Heart left ventricle (tissue), 16 donors: ENCODE results near the gene GATAD2B. TPM values are rescaled to one million over a fixed set of nuclear protein-coding genes. Genes with fewer than 3 reads are reported as not detected.
A peak's percentile ranks its signal among the peaks of the same experiment; 100 is the strongest.

Source experiments
- ATAC-seq, 4 donors: fragments of 200-7000 bp; cut with Tn5 transposase; one replicate each; pipeline ENCODE4 v1.9.1; 2020 to 2022; ENCODE audit warnings: moderate library complexity in 4 of 4, mild to moderate bottlenecking in 3 of 4, moderate number of reproducible peaks in 1 of 4
- DNase-seq, 5 donors: peaks; one replicate each; pipeline ENCODE4 v3.0.0-alpha.2; 2020
- H3K27ac ChIP-seq, 12 donors: fragments of 200-600 bp; sonication (generic) in 4 of 12; one replicate each; pipeline versions ENCODE4 v1.5.0 to v1.8.0; 2016 to 2022; ENCODE audit warnings: mild to moderate bottlenecking in 2 of 12
- H3K27me3 ChIP-seq, 9 donors: fragments of 200-600 bp; sonication (generic) in 2 of 9; one replicate each; pipeline versions ENCODE4 v1.5.1 to v1.8.0; 2016 to 2022; ENCODE audit warnings: mild to moderate bottlenecking in 3 of 9
- H3K36me3 ChIP-seq, 9 donors: fragments of 200-600 bp; sonication (generic) in 2 of 9; one replicate each; pipeline versions ENCODE4 v1.5.0 to v1.8.0; 2018 to 2022; ENCODE audit warnings: mild to moderate bottlenecking in 2 of 9
- H3K4me1 ChIP-seq, 12 donors: fragments of 200-600 bp; sonication (generic) in 4 of 12; one replicate each; pipeline versions ENCODE4 v1.5.0 to v1.8.0; 2016 to 2022; ENCODE audit warnings: mild to moderate bottlenecking in 3 of 12
- H3K4me3 ChIP-seq, 12 donors: fragments of 200-600 bp; sonication (generic) in 4 of 12; one replicate each; pipeline versions ENCODE4 v1.5.0 to v1.8.0; 2017 to 2022; ENCODE audit warnings: mild to moderate bottlenecking in 9 of 12, moderate library complexity in 4 of 12
- H3K9me3 ChIP-seq, 12 donors: fragments of 200-600 bp; sonication (generic) in 4 of 12; one replicate each; pipeline versions ENCODE4 v1.5.0 to v1.8.0; 2016 to 2022; ENCODE audit warnings: mild to moderate bottlenecking in 1 of 12
- CTCF ChIP-seq, 12 donors: fragments of 200-600 bp; sonication (generic) in 4 of 12; IDR thresholded peaks; one replicate each; pipeline versions ENCODE4 v1.5.0 to v1.8.0; 2018 to 2022; ENCODE audit warnings: antibody characterized with exemption in 12 of 12, mild to moderate bottlenecking in 5 of 12
- POLR2A ChIP-seq, 2 donors: fragments of 450-650 bp; IDR thresholded peaks; one replicate each; pipeline ENCODE4 v1.6.1; 2017; ENCODE audit warnings: antibody characterized with exemption in 2 of 2, mild to moderate bottlenecking in 2 of 2, moderate library complexity in 2 of 2
- WGBS, 4 donors: extraction: QIAGEN DNeasy Blood & Tissue Kit in 2 of 4; methylation state at CpG; one replicate each; pipeline versions ENCODE4 v1.1.5 to v1.1.7; 2013 to 2018; 5-methylcytosine and 5-hydroxymethylcytosine counted together
- intact Hi-C, 10 donors: fragments of 100-400 bp; cut with DNase I; formaldehyde crosslinking; loops; one replicate each; pipeline versions ENCODE4 v1.11.1 to v1.14.2; 2022
- polyA plus RNA-seq, 2 donors: library from polyadenylated mRNA; stranded (reverse); fragments of 200-250 nt; gene quantifications; one replicate each; pipeline ENCODE4 v1.2.3, GENCODE V29; 2013
- total RNA-seq, 9 donors: library from RNA; depleted of rRNA in 2 of 9; stranded (reverse); fragments of >200 nt in 2 of 9; fragmentation: NEBNext Ultra II Directional in 3 of 9; extraction: Animal tissue kit (Norgen Biotek cat#: 25700) in 3 of 9; gene quantifications; one replicate each; pipeline versions ENCODE4 v1.1.0 to v1.2.4, GENCODE V29; 2016 to 2023
- donor health status: ischemic (EF 13 %, LVEDD 7.1; RV severe dilation, severe dysfunction).
- donor health status: healthy with polysubstance abuse.
- donor health status: DM: no; HTN: yes; CAD: no.
- donor health status: DM: no; HTN: no; CAD: no.
- donor health status: ischemic (EF 25% LVEDD 6.9; RV normal size, moderate dysfunction).
- donor health status: ischemic (EF 25% LVEDD 5.7; RV mildly dilated, moderate dysfunction).
- donor health status: healthy.
- donor health status: DM: yes; HTN: yes; CAD: no.
- donor health status: ischemic (EF 35%, LVEDD 5.7; RV mildly dilated, moderate dysfunction).
- donor health status: nonischemic (EF 11% LVEDD 7.7; RV severe dilation, severe dysfunction).
- donor health status: DM: yes; HTN: yes; CAD: no.
- donor health status: PGD.
- donor health status: ischemic (EF 29% LVEDD 5.4; RV normal size, mild dysfunction).
- donor health status: nonischemic (EF 23%, LVEDD 6.1; RV moderate dilation, normal function).

GATAD2B gene
- total and polyA plus RNA-seq, 11 donors: 5.6 to 53.9 (median 34.5) TPM

DNA sequence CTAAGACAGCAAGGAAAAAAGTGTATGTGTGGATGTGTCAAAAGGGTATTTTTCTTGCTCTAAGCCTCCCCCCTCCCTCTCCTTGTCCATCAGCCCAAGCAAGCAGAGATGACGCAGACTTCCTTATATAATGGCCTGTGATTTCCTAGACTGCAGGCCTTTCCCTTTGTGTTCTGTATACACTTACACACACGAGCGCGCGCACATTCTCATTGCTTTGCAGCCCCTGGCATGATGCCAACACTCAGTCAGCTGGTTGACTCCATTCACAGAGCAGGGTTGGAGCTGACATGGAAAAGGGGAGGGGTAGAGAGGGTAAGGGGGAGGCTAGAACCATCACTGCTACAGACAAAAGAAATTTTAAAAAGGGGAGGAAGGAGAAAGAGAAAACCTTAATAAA is 41.8 kb downstream of the GATAD2B start:
- peak overlapping the region in 9 of 12 donors; percentile 14 to 59 (median 39) for H3K27ac ChIP-seq
- H3K36me3 ChIP-seq: peaks cover 0 to 3% (median 0%) of the 10 kb centered on the region in 9 donors
- no peaks in the 10 kb centered on the region for H3K9me3 ChIP-seq
- WGBS, 4 donors: 1 to 5% (median 3%) methylated on average over 5 of the region's 5 CpGs
- H3K27me3 ChIP-seq: no peaks in the 10 kb centered on the region
- H3K4me3 ChIP-seq: peak overlapping the region in 7 of 12 donors; percentile 6 to 36 (median 22)
- TF ChIP-seq POLR2A (IDR thresholded peaks at IDR 0.05) (no peak), CTCF (IDR thresholded peaks at IDR 0.05) (no peak)
- DNase-seq (peak; percentile 85 to 92 (median 91)), ATAC-seq (peak; percentile 92 to 98 (median 95))
- peaks cover 0 to 45% (median 29%) of the 10 kb centered on the region in 12 donors for H3K4me1 ChIP-seq
- intact Hi-C loops: loop anchor here in 2 of 10 donors (1.0 to 5.0 kb wide), 2 partner anchors 41 to 42 kb away; partner anchors contain the start of gene GATAD2B (in 1 of the 2)

DNA sequence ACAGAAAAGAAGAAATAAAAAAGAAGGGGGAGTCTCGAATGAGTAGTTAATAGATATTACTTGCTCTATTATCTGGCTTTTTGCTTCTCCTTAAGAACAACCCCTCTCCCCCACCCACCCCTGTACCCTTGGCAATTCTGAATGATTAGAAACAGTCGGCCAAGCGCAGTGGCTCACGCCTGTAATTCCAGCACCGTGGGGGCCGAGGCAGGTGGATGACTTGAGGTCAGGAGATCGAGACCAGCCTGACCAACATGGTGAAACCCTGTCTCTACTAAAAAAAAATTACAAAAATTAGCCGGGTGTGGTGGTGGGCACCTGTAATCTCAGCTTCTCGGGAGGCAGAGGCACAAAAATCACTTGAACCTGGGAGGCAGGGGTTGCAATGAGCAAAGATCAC is 42.7 kb downstream of the GATAD2B start:
- intact Hi-C loops: loop anchor here in 1 of 10 donors (5.0 kb wide), 1 partner anchor 42 kb away; the partner anchor contains the start of gene GATAD2B
- Histone ChIP-seq H3K27me3 (no peaks in the 10 kb centered on the region), H3K9me3 (no peaks in the 10 kb centered on the region), H3K36me3 (peaks cover 0 to 3% (median 0%) of the 10 kb centered on the region in 9 donors), H3K4me1 (peaks cover 0 to 53% (median 29%) of the 10 kb centered on the region in 12 donors), H3K4me3 (no peak overlapping the region), H3K27ac (peak overlapping the region in 2 of 12 donors; percentile 52)
- DNase-seq (no peak), ATAC-seq (no peak)
- WGBS, 4 donors: 93 to 95% (median 93%) methylated on average over 9 of the region's 9 CpGs
- TF ChIP-seq POLR2A (IDR thresholded peaks at IDR 0.05) (no peak), CTCF (IDR thresholded peaks at IDR 0.05) (no peak)

GRCh38 chr1:153877112-153877511 is 45.7 kb downstream of the GATAD2B start:
- H3K27ac ChIP-seq: no peak overlapping the region
- peaks cover 0 to 3% (median 0%) of the 10 kb centered on the region in 9 donors for H3K36me3 ChIP-seq
- no peaks in the 10 kb centered on the region for H3K27me3 ChIP-seq
- intact Hi-C loops: loop anchor here in 1 of 10 donors (5.0 kb wide), 1 partner anchor 45 kb away; no protein-coding TSS in a partner anchor
- TF ChIP-seq POLR2A (IDR thresholded peaks at IDR 0.05): no peak
- TF ChIP-seq CTCF (IDR thresholded peaks at IDR 0.05): no peak
- no peaks in the 10 kb centered on the region for H3K9me3 ChIP-seq
- no peak overlapping the region for H3K4me3 ChIP-seq
- WGBS, 4 donors: 70 to 86% (median 78%) methylated on average over 1 of the region's 1 CpG
- peaks cover 0 to 46% (median 20%) of the 10 kb centered on the region in 12 donors for H3K4me1 ChIP-seq
- DNase-seq (no peak), ATAC-seq (no peak)

DNA sequence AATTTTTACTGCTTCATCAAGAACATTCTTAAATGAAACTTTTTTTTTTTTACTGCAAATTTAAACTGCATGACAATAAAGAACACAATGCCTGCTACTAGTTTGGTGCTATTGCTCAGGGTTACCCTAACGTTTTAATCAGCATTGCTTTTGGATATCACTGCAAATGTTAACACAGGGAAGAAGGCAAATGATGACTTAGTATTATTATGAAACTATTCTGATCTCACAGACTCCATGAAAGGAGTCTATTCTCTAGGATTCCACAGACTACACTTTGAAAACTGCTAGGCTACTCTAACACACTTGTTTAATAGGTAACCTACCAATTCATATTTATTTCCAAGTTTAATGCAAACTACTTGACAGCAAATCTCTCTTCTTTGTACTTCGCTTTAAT is 49.8 kb downstream of the GATAD2B start:
- peaks cover 0 to 11% (median 0%) of the 10 kb centered on the region in 9 donors for H3K36me3 ChIP-seq
- DNase-seq (no peak), ATAC-seq (no peak)
- no peaks in the 10 kb centered on the region for H3K27me3 ChIP-seq
- peaks cover 0 to 25% (median 3%) of the 10 kb centered on the region in 12 donors for H3K4me1 ChIP-seq
- 58 to 67% (median 63%) methylated on average over 2 of the region's 2 CpGs for WGBS, 4 donors
- no peak overlapping the region for H3K4me3 ChIP-seq
- no peaks in the 10 kb centered on the region for H3K9me3 ChIP-seq
- no peak for TF ChIP-seq POLR2A (IDR thresholded peaks at IDR 0.05)
- TF ChIP-seq CTCF (IDR thresholded peaks at IDR 0.05): no peak
- no peak overlapping the region for H3K27ac ChIP-seq
- intact Hi-C loops: no loop called here
